PC-3 (cell line): ENCODE data around the gene FOXP3. TPM values are rescaled to one million over a fixed set of nuclear protein-coding genes. Genes with fewer than 3 reads are reported as not detected.

ENCODE experiments used
- ATAC-seq: fragments of 200-7000 bp; cut with Tn5 transposase; 2 replicates; pipeline ENCODE4 v1.9.1; 2020; ENCODE audit warnings: mild to moderate bottlenecking, moderate library complexity
- BruUV-seq: library from RNA; stranded (reverse); fragments of 400-500 nt; replicated peaks from 2 replicates; lab custom pipeline; 2021; lab: Mats Ljungman, UMichigan
- CTCF ChIA-PET: fragments of 300-600 bp; sonication (Branson Sonifier 250); formaldehyde crosslinking; loops from one replicate; lab custom pipeline; 2022; ENCODE audit warnings: antibody characterized with exemption; lab: Charles Lee
- POLR2A ChIA-PET: fragments of 300-600 bp; sonication (Branson Sonifier 250); formaldehyde crosslinking; loops from one replicate; lab custom pipeline; 2022; ENCODE audit warnings: antibody characterized with exemption; ENCODE audit not compliant: unreplicated experiment; lab: Charles Lee
- DNase-seq: peaks from one replicate; pipeline ENCODE4 v3.0.0-alpha.2; 2015
- H2AFZ ChIP-seq: fragments of 300-600 bp; sonication (generic); 2 replicates; pipeline ENCODE4 v1.6.0; 2016; ENCODE audit warnings: antibody characterized with exemption, low read length
- H3F3A ChIP-seq: fragments of 300-600 bp; sonication (generic); one replicate; pipeline ENCODE4 v1.6.0; 2017; ENCODE audit warnings: antibody characterized with exemption, low read length, control low read depth, mild to moderate bottlenecking; ENCODE audit not compliant: unreplicated experiment
- H3K27ac ChIP-seq: fragments of 300-600 bp; sonication (generic); 2 replicates; pipeline ENCODE4 v1.5.1; 2016; ENCODE audit warnings: mild to moderate bottlenecking, low read length
- H3K27me3 ChIP-seq: fragments of 300-600 bp; sonication (generic); 2 replicates; pipeline ENCODE4 v1.6.1; 2016; ENCODE audit warnings: low read length, mixed read lengths
- H3K36me3 ChIP-seq: fragments of 300-600 bp; sonication (generic); 2 replicates; pipeline ENCODE4 v1.6.1; 2016; ENCODE audit warnings: low read depth, mixed run types, low read length, mixed read lengths
- H3K4me1 ChIP-seq: fragments of 300-600 bp; sonication (generic); 2 replicates; pipeline ENCODE4 v1.5.1; 2016; ENCODE audit warnings: low read length; ENCODE audit not compliant: insufficient read depth
- H3K4me2 ChIP-seq: fragments of 300-600 bp; sonication (generic); 2 replicates; pipeline ENCODE4 v1.6.0; 2016; ENCODE audit warnings: low read length
- H3K4me3 ChIP-seq: fragments of 300-600 bp; sonication (generic); 2 replicates; pipeline ENCODE4 v1.5.1; 2016; ENCODE audit warnings: mild to moderate bottlenecking, low read length, mixed read lengths
- H3K79me2 ChIP-seq: fragments of 300-600 bp; sonication (generic); 2 replicates; pipeline ENCODE4 v1.6.1; 2017; ENCODE audit warnings: low read length, mixed read lengths
- H3K9ac ChIP-seq: fragments of 300-600 bp; sonication (generic); 2 replicates; pipeline ENCODE4 v1.6.0; 2016; ENCODE audit warnings: mild to moderate bottlenecking, low read length
- H3K9me2 ChIP-seq: fragments of 300-600 bp; sonication (generic); replicated peaks from 2 replicates; pipeline ENCODE4 v1.6.1; 2016; ENCODE audit warnings: mixed run types, low read length, mixed read lengths
- H3K9me3 ChIP-seq: fragments of 300-600 bp; sonication (generic); 2 replicates; pipeline ENCODE4 v1.6.1; 2016; ENCODE audit warnings: low read length, mixed read lengths
- H4K20me1 ChIP-seq: fragments of 300-600 bp; sonication (generic); 2 replicates; pipeline ENCODE4 v1.6.1; 2016; ENCODE audit warnings: low read length, mixed read lengths
- CTCF ChIP-seq: fragments of 300-600 bp; sonication (generic); conservative IDR thresholded peaks from 2 replicates; pipeline ENCODE4 v1.5.1; 2017; ENCODE audit warnings: antibody characterized with exemption, low read depth, mild to moderate bottlenecking, low read length
- EZH2 ChIP-seq: fragments of 300-600 bp; sonication (generic); IDR thresholded peaks from one replicate; pipeline ENCODE4 v1.6.1; 2017; ENCODE audit warnings: antibody characterized with exemption, mild to moderate bottlenecking, low read length; ENCODE audit not compliant: unreplicated experiment
- EZH2phosphoT487 ChIP-seq: fragments of 300-600 bp; sonication (generic); IDR thresholded peaks from 2 replicates; pipeline ENCODE4 v1.6.1; 2018; ENCODE audit warnings: mild to moderate bottlenecking, antibody characterized with exemption, low read length, borderline replicate concordance
- intact Hi-C: fragments of 100-400 bp; cut with micrococcal nuclease; formaldehyde crosslinking; loops from 2 replicates; pipeline ENCODE4 v1.9.0; 2023
- total RNA-seq: library from RNA; depleted of rRNA; stranded (reverse); fragments of >200 nt; gene quantifications from 2 replicates; pipeline ENCODE4 v1.2.3, GENCODE V29; 2014

Gene FOXP3
- total RNA-seq, 1 experiment from 2014 or later: not detected

GRCh38 chrX:49268702-49269009 lies 4.1 kb upstream of the FOXP3 start:
- Histone ChIP-seq H2AFZ (peak overlapping the region; percentile 54), H3K9ac (peak overlapping the region; percentile 93), H3K79me2 (peaks cover 35% of the 10 kb centered on the region), H3K27me3 (no peaks in the 10 kb centered on the region), H4K20me1 (no peaks in the 10 kb centered on the region), H3K4me2 (peak overlapping the region; percentile 95), H3K9me2 (no peaks in the 10 kb centered on the region), H3K9me3 (no peaks in the 10 kb centered on the region), H3K4me3 (peak overlapping the region; percentile 70), H3K4me1 (peaks cover 30% of the 10 kb centered on the region), H3K27ac (peak overlapping the region; percentile 35), H3F3A (no peaks in the 10 kb centered on the region), H3K36me3 (no peaks in the 10 kb centered on the region)
- TF ChIP-seq EZH2phosphoT487 (no peak), CTCF (no peak), EZH2 (no peak)
- POLR2A ChIA-PET: interaction anchor here (0.6 to 1.1 kb wide), 3 partner anchors 78 to 365 kb away, joined by 4 to 11 read pairs (median 4); no protein-coding TSS in a partner anchor
- DNase-seq (no peak), ATAC-seq (no peak)
- intact Hi-C loops: loop anchor here (1.0 kb wide), 1 partner anchor 77 kb away; no protein-coding TSS in a partner anchor
- TSS peak; percentile 97 for BruUV-seq
- CTCF ChIA-PET: interaction anchor here (0.7 kb wide), 1 partner anchor 1317 kb away, joined by 3 read pairs; no protein-coding TSS in a partner anchor

GRCh38 chrX:49266523-49267445 lies 2.3 kb upstream of the FOXP3 start:
- no peak overlapping the region for H3K9ac ChIP-seq
- H3K4me2 ChIP-seq: no peak overlapping the region
- intact Hi-C loops: no loop called here
- no peaks in the 10 kb centered on the region for H3K36me3 ChIP-seq
- H3K27ac ChIP-seq: no peak overlapping the region
- H2AFZ ChIP-seq: no peak overlapping the region
- DNase-seq (no peak), ATAC-seq (no peak)
- H3K9me3 ChIP-seq: no peaks in the 10 kb centered on the region
- no peaks in the 10 kb centered on the region for H3K9me2 ChIP-seq
- H4K20me1 ChIP-seq: no peaks in the 10 kb centered on the region
- ChIA-PET POLR2A (no interaction called here), CTCF (no interaction called here)
- peaks cover 18% of the 10 kb centered on the region for H3K79me2 ChIP-seq
- H3F3A ChIP-seq: no peaks in the 10 kb centered on the region
- H3K27me3 ChIP-seq: no peaks in the 10 kb centered on the region
- TF ChIP-seq EZH2 (no peak), EZH2phosphoT487 (no peak), CTCF (no peak)
- peaks cover 26% of the 10 kb centered on the region for H3K4me1 ChIP-seq
- no peak overlapping the region for H3K4me3 ChIP-seq
- BruUV-seq: no TSS peak

- ATAC-seq: no peak
- Histone ChIP-seq H3K4me1 (peaks cover 7% of the 10 kb centered on the region), H3K27ac (no peak overlapping the region), H3K79me2 (no peaks in the 10 kb centered on the region), H3K27me3 (no peaks in the 10 kb centered on the region), H3F3A (no peaks in the 10 kb centered on the region), H3K4me3 (no peak overlapping the region), H3K9me3 (no peaks in the 10 kb centered on the region), H3K36me3 (no peaks in the 10 kb centered on the region), H3K4me2 (no peak overlapping the region), H4K20me1 (no peaks in the 10 kb centered on the region), H3K9me2 (no peaks in the 10 kb centered on the region), H3K9ac (no peak overlapping the region), H2AFZ (no peak overlapping the region)
- ChIA-PET CTCF (no interaction called here), POLR2A (no interaction called here)
- BruUV-seq: no TSS peak
- DNase-seq: no peak
- intact Hi-C loops: no loop called here
- TF ChIP-seq CTCF: no peak
- no peak for TF ChIP-seq EZH2
Measured at GRCh38 chrX:49263631-49264030, 879 bp downstream of the FOXP3 start.
